ENCODE data around the gene SULT1A3. TPM values are rescaled to one million over a fixed set of nuclear protein-coding genes. Genes with fewer than 3 reads are reported as not detected.
A peak's percentile ranks its signal among the peaks of the same experiment; 100 is the strongest.
"Not testable (repeated sequence)": the region's sequence is repeated elsewhere in the genome, so short reads cannot be mapped to it uniquely, and the experiment has no call there.

Gene SULT1A3
- total RNA-seq (2014; rRNA removed; shearing (Covaris generic); ENCODE audit: low replicate concordance): 4.8 and 18.5 TPM in 2 replicates

DNA sequence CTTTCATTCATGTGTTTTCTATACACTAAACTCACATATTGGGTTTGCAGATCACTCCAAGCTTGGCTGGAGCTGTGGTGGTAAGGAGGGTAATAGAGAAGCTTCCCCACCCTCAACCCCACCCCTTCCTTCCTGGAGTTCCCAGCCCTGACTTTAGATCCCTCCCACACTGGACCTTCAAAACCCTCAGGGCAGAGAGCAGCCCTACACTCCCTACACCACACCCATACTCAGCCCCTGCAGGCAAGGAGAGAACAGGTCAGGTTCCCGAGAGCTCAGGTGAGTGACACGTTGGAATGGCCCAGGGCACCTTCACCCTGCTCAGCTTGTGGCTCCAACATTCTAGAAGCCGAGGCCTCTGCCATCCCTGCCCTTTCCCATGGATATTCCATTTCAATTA is at the start of gene SULT1A3:
Gene SULT1A3, plus strand, starts transcription at position 207 of the 400 bp plus-strand sequence. CDS start 1,474 bp downstream, outside the sequence.
- H3K9me3 ChIP-seq, H3K27me3 ChIP-seq, H3K4me3 ChIP-seq, DNase-seq, H3K36me3 ChIP-seq: not testable (repeated sequence)

DNA sequence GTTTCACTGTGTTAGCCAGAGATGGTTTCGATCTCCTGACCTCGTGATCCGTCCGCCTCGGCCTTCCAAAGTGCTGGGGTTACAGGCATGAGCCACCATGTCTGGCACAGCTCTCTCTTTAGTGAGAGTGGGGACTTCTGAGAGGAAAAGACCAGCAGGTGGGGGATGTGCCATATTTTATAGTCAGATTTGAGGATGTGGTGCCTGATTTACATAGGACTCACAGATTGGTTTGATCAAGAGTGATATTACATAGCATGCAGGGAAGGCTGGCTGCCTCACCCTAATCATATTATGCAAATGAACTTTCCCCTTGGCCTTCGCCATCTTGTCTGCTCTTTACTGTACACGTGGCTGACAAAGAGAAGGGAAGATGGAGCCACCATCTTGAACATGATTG is 48.0 kb upstream of the SULT1A3 start:
- Histone ChIP-seq H3K27me3 (no peaks in the 10 kb centered on the region), H3K36me3 (no peaks in the 10 kb centered on the region), H3K4me3 (no peak overlapping the region), H3K9me3 (peaks cover 17% of the 10 kb centered on the region)
- DNase-seq: no peak

DNA sequence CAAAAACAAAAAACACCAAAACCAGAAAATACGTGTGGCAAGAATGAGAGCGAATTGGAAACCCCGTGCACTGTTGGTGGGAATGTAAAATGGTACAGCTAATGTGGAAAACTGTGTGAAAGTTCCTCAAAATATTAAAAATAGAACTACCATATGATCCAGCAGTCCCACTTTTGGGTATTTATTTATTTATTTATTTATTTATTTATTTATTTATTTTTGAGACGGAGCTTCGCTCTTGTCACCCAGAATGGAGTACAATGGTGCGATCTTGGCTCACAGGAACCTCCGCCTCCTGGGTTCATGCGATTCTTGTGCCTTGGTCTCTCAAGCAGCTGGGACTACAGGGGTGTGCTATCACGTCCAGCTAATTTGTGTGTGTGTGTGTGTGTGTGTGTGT is 46.5 kb upstream of the SULT1A3 start:
- no peak for DNase-seq
- Histone ChIP-seq H3K4me3 (no peak overlapping the region), H3K36me3 (no peaks in the 10 kb centered on the region), H3K27me3 (no peaks in the 10 kb centered on the region), H3K9me3 (peaks cover 17% of the 10 kb centered on the region)

DNA sequence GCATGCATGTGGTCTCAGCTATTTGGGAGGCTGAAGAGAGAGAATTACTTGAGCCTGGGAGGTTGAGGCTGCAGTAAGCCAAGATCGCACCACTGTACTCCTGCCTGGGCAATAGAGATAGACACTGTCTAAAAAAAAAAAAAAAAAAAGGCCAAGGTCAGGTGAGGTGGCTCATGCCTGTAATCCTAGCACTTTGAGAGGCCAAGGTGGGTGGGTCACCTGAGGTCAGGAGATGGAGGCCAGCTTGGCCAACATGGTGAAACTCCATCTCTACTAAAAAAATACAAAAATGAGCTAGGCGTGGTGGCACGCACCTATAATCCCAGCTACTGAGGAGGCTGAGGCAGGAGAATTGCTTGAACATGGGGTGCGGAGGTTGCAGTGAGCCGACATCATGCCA is 43.9 kb upstream of the SULT1A3 start:
- Histone ChIP-seq H3K36me3 (no peaks in the 10 kb centered on the region), H3K27me3 (no peaks in the 10 kb centered on the region), H3K9me3 (no peaks in the 10 kb centered on the region; the same call in 1 of the 2 replicates), H3K4me3 (no peak overlapping the region)
- no peak for DNase-seq

DNA sequence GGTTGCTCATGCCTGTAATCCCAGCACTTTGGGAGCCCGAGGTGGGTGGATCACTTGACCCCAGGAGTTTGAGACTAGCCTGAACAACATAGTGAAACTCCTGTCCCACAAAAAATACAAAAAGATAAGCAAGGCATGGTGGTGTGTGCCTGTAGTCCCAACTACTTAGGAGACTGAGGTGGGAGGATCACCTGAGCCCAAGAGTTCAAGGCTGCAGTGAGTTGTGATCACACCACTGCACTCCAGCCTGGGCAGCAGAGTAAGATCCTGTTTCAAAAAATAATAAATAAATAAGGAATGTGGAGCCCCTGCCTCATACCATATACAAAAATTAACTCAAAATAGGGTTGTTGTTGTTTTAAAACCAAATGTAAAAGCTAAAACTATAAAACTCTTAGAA is 41.8 kb upstream of the SULT1A3 start:
- Histone ChIP-seq H3K36me3 (no peaks in the 10 kb centered on the region), H3K27me3 (no peaks in the 10 kb centered on the region), H3K4me3 (no peak overlapping the region), H3K9me3 (no peaks in the 10 kb centered on the region)
- no peak for DNase-seq

DNA sequence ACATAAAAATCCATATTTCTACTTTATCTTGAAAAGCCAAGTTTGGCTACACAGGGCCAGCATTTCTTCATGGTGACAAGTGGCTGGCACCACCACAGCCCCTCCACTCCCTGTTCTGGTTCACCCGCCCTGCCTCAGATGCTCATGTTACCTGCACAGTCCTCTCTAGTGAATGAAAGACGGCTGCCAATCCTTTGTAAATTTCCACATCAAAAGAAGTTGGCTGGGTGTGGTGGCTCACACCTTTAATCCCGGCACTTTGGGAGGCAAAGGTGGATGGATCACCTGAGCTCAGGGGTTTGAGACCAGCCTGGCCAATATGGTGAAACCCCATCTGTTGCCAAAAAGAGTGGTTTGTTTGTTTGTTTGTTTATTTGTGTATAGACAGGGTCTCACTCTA is 35.5 kb upstream of the SULT1A3 start:
- Histone ChIP-seq H3K4me3 (no peak overlapping the region), H3K36me3 (no peaks in the 10 kb centered on the region), H3K27me3 (no peaks in the 10 kb centered on the region), H3K9me3 (no peaks in the 10 kb centered on the region)
- no peak for DNase-seq

DNA sequence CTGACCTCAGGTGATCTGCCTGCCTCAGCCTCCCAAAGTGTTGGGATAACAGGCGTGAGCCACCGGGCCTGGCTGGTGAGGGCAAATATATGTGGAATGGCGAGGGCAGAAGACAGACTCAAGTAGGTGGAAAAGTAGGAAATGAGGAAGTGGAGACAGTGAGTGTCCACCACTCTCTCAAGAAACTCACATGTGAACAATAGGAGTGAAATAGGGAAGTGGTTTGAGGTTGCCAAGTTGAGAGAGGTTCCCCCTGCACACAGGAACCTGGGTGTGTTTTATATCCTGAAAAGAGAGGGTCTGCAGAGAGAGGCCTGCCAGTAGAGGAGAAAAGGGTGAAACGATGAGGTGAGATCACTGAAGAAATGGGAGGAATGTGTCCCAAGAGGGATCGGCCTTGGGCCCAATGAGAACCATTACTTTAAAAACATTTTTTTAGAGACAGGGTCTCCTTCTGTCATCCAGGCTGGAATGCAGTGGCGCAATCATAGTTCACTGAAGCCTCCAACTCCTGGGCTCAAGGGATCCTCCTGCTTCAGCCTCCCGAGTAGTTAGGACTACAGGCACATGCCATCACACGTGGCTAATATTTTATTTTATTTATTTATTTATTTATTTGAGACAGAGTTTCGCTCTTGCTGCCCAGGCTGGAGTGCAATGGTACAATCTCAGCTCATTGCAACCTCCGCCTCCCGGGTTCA is 32.7 kb upstream of the SULT1A3 start:
- Histone ChIP-seq H3K36me3 (no peaks in the 10 kb centered on the region), H3K4me3 (no peak overlapping the region), H3K27me3 (no peaks in the 10 kb centered on the region), H3K9me3 (no peaks in the 10 kb centered on the region)
- no peak for DNase-seq

DNA sequence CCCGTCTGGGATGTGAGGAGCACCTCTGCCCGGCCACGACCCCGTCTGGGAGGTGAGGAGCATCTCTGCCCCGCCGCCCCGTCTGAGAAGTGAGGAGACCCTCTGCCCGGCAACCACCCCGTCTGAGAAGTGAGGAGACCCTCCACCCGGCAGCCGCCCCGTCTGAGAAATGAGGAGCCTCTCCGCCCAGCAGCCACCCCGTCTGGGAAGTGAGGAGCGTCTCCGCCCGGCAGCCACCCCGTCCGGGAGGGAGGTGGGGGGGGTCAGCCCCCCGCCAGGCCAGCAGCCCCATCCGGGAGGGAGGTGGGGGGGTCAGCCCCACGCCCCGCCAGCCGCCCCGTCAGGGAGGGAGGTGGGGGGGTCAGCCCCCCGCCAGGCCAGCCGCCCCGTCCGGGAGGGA is 30.3 kb upstream of the SULT1A3 start:
- not testable (repeated sequence) for H3K36me3 ChIP-seq, H3K27me3 ChIP-seq, DNase-seq, H3K4me3 ChIP-seq, H3K9me3 ChIP-seq

DNA sequence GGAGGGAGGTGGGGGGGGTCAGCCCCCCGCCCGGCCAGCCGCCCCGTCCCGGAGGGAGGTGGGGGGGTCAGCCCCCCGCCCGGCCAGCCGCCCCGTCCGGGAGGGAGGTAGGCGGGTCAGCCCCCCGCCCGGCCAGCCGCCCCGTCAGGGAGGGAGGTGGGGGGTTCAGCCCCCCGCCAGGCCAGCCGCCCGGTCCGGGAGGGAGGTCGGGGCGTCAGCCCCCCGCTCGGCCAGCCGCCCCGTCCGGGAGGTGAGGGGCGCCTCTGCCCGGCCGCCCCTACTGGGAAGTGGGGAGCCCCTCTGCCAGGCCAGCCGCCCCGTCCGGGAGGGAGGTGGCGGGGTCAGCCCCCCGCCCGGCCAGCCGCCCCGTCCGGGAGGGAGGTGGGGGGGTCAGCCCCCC is 29.6 kb upstream of the SULT1A3 start:
- not testable (repeated sequence) for H3K4me3 ChIP-seq, DNase-seq, H3K9me3 ChIP-seq, H3K27me3 ChIP-seq, H3K36me3 ChIP-seq

DNA sequence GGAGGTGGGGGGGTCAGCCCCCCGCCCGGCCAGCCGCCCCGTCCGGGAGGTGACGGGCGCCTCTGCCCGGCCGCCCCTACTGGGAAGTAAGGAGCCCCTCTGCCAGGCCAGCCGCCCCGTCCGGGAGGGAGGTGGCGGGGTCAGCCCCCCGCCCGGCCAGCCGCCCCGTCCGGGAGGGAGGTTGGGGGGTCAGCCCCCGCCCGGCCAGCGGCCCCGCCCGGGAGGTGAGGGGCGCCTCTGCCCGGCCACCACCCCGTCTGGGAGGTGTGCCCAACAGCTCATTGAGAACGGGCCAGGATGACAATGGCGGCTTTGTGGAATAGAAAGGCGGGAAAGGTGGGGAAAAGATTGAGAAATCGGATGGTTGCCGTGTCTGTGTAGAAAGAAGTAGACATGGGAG is 28.9 kb upstream of the SULT1A3 start:
- H3K36me3 ChIP-seq, H3K9me3 ChIP-seq, H3K4me3 ChIP-seq, H3K27me3 ChIP-seq, DNase-seq: not testable (repeated sequence)

DNA sequence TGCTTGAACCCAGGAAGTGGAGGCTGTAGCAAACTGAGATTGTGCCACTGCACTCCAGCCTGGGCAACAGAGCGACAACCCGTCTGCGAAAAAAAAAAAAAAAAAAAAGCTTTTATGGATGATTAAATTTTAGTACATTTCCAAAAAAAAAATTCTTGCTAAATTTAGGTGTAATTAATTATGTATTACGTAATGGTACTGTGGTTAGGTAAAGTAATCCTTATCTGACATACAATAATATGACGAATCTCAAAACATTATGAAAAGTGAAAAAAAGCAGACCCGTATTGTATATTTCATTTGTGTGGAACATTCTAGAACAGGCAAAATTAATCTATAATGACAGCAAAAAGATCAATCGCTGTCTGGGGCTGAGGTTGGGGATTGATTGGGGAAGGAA is 26.0 kb upstream of the SULT1A3 start:
- no peak for DNase-seq
- Histone ChIP-seq H3K4me3 (no peak overlapping the region), H3K36me3 (no peaks in the 10 kb centered on the region), H3K9me3 (no peaks in the 10 kb centered on the region), H3K27me3 (no peaks in the 10 kb centered on the region)

DNA sequence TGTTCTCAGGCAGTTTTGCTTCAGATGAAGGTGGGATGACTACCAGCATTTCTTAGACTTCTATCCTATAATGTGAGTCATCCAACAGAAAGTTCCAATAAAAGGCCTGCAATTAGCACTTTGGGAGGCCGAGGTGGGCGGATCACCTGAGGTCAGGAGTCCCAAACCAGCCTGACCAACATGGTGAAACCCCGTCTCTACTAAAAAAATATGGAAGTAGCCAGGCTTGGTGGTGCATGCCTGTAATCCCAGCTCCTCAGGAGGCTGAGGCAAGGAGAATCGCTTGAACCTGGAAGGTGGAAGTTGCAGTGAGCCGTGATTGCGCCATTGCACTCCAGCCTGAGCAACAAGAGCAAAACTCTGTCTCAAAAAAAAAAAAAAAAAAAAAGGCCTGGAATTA is 22.2 kb upstream of the SULT1A3 start:
- not testable (repeated sequence) for DNase-seq, H3K9me3 ChIP-seq, H3K4me3 ChIP-seq, H3K27me3 ChIP-seq, H3K36me3 ChIP-seq

DNA sequence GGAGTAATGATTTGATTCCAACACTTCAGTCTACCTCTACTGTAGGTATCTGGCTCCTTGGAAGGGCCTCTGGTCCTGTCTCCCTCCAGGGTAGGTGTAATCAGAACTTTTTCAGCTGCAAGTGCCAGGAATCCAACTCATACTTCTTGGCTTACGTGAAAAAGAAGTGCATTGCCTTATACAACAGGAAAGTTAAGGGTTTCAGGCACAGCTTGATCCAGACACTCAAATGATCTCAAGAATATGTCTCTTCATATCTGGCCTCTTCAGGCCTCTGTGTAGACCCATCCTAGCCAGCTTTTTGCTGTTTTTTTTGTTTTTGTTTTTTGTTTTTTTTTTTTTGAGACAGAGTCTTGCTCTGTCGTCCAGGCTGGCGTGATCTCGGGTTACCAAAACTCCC is 19.9 kb upstream of the SULT1A3 start:
- H3K4me3 ChIP-seq: no peak overlapping the region
- DNase-seq: no peak
- H3K9me3 ChIP-seq: no peaks in the 10 kb centered on the region
- no peaks in the 10 kb centered on the region for H3K27me3 ChIP-seq
- no peaks in the 10 kb centered on the region for H3K36me3 ChIP-seq

DNA sequence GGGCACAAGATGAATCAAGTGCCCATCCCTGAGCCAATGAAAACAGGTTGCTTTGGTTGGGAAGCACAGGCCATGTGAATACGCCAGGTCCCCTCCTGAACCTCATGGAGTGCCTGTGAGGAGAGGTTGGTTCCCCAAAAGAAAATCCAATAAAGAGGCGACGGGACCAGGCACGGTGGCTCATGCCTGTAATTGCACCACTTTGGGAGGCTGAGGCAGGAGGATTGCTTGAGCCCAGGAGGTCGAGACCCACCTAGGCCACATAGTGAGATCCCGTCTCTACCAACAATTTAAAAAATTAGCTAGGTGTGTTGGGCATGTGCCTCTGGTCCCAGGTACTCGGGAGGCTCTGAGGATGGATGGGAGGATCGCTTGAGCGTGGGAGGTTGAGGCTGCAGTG is 19.1 kb upstream of the SULT1A3 start:
- Histone ChIP-seq H3K9me3 (no peaks in the 10 kb centered on the region), H3K4me3 (no peak overlapping the region), H3K36me3 (no peaks in the 10 kb centered on the region), H3K27me3 (no peaks in the 10 kb centered on the region)
- no peak for DNase-seq

DNA sequence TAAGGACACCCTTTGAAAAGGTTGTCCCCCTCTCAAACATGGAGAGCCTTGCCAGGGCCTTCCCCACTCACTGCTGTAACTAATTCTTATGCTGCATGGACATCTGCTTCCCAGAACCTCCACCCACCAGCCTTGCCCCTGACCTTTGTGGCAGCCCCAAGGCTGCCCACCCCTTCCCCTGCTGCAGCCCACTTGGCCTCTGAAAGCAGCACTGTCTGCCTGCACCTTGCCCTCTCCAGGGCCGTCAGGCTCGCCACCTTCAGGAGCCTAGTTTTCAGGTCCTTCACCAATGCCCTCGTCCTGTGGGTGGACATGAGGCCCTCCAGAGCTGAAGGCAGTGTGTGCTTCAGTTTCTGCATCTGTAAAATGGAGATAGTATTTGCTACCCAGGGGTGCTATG is 18.3 kb upstream of the SULT1A3 start:
- Histone ChIP-seq H3K27me3 (no peaks in the 10 kb centered on the region), H3K9me3 (no peaks in the 10 kb centered on the region), H3K4me3 (no peak overlapping the region), H3K36me3 (no peaks in the 10 kb centered on the region)
- DNase-seq: no peak

DNA sequence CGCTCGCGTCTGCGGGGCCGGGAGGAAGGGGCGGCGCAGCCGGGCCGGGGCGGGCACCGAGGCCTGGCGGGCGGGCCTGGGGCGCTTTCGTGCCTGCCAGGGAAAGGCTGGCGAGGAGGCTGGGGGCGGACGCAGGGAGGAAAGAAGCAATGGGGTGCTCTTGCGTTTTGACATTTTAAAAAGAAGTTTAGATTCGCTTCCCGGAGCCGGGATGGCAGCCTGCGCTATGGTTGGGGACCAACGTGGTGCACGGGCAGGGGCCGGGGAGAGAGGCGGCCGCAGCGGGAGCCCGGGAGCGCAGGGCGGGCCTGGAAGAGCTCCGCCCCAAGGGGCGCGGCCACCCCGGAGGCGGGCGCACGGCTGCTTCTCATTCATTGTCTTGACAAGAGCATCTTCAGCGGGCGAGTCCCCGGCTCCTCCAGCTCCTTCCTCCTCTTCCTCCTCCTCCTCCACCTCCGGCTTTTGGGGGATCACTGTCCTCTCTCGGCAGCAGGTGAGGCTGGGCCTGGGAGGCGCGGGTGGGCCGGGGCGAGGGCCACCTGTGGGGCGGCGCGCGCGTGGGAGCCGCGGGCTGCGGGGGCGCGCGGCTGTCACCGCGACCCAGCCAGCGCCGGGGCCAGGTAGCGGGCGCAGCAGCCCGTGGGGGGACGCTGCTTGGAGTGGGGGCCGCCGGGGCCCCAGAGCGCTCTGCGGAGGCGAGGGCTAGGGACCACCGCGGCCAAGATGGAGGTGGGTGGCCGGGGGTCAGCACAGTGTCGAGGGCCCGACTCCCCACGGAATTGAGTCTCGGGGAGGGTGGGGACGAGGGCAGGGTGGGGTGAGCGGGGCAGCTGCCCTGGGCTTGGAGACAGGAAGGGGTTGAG is 15.6 kb upstream of the SULT1A3 start, which contains the start of gene CORO1A:
Gene CORO1A, plus strand, starts transcription at position 370 of the 863 bp plus-strand sequence. CDS start 1,608 bp downstream, outside the sequence.
- peak; percentile 83 for DNase-seq
- peaks cover 5% of the 10 kb centered on the region for H3K36me3 ChIP-seq

DNA sequence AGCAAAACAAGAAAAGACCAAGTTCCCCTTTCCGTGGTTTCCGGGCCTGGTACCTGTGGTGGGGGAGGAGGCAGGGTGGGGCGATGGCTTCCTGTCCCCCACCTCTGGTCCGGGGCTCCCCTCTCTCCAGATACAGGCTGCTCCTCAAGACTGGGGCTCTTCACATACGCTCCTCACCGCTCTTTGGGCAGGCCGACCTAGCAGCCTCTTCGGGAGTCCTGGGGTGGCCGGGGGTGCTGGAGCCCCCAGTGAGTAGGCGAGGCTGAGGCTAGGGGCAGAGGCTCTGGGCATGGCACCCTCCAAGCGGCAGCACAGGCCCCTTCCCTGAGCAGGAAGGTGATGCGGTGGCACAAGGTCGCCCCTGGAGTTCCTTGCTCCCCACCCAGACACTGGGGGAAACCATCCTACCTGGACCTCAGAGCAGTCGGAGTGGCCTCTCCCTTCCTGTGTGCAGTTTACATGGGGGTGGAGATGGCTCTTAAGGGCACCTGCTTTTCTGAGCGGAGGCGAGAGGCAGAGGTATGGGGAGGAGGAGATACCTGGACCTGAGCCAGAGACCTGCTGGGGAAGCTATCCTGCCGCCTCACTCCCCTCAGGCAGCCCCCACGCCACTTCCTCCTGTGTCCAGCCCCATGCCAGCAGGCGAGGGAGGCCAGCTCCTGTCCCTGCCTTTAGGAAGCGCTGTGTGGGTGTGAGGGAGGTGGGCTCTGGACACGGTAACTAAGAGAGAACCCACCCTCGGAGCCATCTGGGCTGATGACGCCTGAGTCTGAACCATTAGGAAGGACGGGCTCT is 14.8 kb upstream of the SULT1A3 start:
- no peak for DNase-seq
- Histone ChIP-seq H3K36me3 (peaks cover 5% of the 10 kb centered on the region), H3K27me3 (no peaks in the 10 kb centered on the region), H3K9me3 (no peaks in the 10 kb centered on the region), H3K4me3 (no peak overlapping the region; the same call in 1 of the 2 replicates)

More for the DNA sequence above, 15.6 kb upstream of the SULT1A3 start, which contains the start of gene CORO1A:
- Histone ChIP-seq H3K9me3 (no peaks in the 10 kb centered on the region), H3K4me3 (peak within 1 kb of the TSS; percentile 54), H3K27me3 (no peaks in the 10 kb centered on the region)
